DND-41 (cell line): ENCODE measurements around the gene PROB1.
A peak's percentile ranks its signal among the peaks of the same experiment; 100 is the strongest.

Source experiments
- CTCF ChIP-seq: IDR thresholded peaks from 2 replicates; pipeline ENCODE4 v1.5.1; 2012; ENCODE audit warnings: borderline replicate concordance, low read length, moderate library complexity, mild to moderate bottlenecking; ENCODE audit not compliant: poor library complexity, severe bottlenecking; ENCODE audit errors: extremely low read depth
- EZH2 ChIP-seq: IDR thresholded peaks from 3 replicates; pipeline ENCODE4 v1.6.1; 2012; ENCODE audit warnings: borderline replicate concordance, low read depth, mild to moderate bottlenecking, moderate library complexity, low read length, inconsistent platforms; ENCODE audit not compliant: severe bottlenecking

- TF ChIP-seq CTCF = peak; percentile 40
- no peak for TF ChIP-seq EZH2
These were observed 20.0 kb downstream of the PROB1 start for GRCh38 chr5:139374909-139375308.
